ENCODE results near the gene MFSD12.
"Not testable (repeated sequence)": the region's sequence is repeated elsewhere in the genome, so short reads cannot be mapped to it uniquely, and the experiment has no call there.

MFSD12 gene

DNA sequence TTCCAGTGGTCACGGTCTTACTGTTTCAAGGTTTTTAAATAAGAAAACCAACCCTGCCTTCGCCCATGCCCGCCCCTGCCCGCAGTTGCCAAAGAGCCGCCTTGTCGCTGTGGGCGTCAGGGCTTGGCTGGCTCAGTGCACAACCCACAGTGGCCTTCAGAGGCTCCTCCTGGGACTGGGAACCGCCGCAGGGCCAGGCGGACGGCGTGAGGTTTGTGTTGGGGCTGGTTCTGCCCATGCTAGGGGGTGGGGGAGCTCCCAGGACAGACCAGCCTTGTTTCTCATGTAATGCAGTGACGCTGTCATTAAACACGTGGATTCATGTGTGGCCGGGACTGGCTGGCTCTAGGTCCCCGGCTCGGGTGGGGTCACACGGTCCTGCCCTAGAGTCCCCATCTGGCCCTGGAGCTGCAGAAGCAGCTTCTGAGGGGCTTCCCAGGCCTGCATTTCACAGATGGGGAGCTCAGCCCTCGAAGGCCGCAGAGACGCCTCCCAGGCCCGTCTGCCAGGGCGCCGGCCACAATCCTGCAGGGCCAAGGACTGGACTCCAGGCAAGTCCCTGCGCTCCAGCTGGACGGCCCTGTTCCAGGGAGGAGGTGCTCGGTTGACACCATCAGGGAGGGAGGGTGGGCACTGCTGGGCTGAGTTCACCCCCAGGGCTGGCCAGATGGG, 20.8 kb downstream of the MFSD12 start:
- no peak for DNase-seq (ENCODE audit: low read depth in 2 of 2)

DNA sequence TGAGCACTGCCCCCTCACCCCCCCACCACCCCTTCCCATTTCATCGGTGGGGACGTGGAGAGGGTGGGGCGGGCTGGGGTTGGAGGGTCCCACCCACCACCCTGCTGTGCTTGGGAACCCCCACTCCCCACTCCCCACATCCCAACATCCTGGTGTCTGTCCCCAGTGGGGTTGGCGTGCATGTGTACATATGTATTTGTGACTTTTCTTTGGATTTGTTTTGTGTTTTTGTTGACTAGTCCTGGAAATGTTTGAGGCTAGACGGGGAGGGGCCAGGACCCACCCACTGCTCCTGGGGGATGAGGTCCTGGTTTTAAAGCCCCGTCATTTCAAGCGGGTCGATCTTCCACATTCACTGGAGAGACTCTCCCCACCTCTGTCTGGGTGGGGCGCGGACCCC, 21.4 kb downstream of the MFSD12 start:
- DNase-seq (ENCODE audit: low read depth in 2 of 2), result no peak

DNA sequence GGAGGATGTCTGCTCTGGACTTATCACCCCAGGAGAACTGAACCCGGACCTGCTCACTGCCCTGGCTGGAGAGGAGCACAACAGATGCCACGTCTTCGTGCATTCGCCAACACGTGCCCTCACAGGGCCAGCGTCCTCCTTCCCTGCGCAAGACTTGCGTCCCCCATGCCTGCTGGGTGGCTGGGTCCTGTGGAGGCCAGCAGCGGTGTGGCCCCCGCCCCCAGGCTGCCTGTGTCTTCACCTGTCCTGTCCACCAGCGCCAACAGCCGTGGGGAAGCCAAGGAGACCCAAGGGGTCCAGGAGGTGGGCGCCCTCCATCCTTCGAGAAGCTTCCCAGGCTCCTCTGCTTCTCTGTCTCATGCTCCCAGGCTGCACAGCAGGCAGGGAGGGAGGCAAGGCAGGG, 21.8 kb downstream of the MFSD12 start:
- no peak for DNase-seq (ENCODE audit: low read depth in 2 of 2)

DNA sequence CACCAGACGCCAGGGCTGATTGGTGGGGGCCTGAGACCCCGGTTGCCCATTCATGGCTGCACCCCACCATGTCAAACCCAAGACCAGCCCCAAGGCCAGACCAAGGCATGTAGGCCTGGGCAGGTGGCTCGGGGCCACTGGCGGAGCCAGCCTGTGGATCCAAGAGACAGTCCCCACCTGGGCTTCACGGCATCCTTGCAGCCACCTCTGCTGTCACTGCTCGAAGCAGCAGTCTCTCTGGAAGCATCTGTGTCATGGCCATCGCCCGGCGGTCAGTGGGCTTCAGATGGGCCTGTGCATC, 22.2 kb downstream of the MFSD12 start:
- no peak for DNase-seq (ENCODE audit: low read depth in 2 of 2)

DNA sequence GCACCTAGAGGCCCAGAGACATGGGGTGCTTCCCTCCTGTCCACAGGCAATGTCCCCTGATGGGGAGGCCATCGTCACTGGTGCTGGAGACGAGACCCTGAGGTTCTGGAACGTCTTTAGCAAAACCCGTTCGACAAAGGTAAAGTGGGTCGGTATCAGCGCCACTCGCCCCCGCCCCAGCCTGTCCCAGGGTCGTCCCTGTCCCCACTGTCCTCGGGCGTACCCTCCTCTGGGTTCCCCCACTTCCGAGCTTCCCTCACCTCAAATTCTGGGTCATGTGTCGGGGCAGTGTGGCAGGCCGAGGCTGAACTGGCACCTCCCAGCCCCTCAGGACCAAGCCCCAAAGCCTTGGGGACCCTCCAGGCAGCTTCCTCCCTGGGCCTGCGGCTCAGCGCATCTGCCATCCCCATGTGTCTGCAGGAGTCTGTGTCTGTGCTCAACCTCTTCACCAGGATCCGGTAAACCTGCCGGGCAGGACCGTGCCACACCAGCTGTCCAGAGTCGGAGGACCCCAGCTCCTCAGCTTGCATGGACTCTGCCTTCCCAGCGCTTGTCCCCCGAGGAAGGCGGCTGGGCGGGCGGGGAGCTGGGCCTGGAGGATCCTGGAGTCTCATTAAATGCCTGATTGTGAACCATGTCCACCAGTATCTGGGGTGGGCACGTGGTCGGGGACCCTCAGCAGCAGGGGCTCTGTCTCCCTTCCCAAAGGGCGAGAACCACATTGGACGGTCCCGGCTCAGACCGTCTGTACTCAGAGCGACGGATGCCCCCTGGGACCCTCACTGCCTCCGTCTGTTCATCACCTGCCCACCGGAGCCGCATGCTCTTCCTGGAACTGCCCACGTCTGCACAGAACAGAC, 22.8 kb downstream of the MFSD12 start:
- DNase-seq (ENCODE audit: low read depth in 2 of 2), result no peak

DNA sequence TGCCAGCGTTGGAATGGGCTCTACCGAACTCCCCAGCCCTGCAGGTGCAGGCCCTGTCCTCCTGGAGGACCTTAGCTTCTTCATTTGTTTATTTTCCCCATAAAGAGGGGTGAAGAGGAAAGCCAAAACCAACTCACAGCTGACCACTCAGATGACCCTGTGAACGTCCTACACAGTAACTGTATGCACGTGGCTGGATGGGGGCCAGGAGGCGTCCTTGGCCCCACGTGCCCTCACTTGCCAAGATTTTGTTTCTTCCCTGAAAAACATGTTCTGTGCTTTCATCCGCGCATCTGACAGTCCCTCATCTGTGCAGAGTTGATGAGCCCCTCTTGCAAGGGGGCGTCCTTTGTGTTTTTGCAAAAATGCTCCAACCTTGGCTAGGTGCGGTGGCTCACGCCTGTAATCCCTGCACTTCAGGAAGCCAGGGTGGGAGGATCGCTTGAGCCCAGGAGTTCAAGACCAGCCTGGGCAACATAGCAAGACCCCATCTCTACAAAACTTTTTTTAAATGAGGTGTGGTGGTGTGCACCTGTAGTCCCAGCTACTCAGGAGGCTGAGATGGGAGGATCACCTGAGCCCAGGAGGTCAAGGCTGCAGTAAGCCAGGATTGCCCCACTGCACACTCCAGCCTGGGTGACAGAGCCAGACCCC, 23.7 kb downstream of the MFSD12 start:
- DNase-seq (ENCODE audit: low read depth in 2 of 2), result no peak

DNA sequence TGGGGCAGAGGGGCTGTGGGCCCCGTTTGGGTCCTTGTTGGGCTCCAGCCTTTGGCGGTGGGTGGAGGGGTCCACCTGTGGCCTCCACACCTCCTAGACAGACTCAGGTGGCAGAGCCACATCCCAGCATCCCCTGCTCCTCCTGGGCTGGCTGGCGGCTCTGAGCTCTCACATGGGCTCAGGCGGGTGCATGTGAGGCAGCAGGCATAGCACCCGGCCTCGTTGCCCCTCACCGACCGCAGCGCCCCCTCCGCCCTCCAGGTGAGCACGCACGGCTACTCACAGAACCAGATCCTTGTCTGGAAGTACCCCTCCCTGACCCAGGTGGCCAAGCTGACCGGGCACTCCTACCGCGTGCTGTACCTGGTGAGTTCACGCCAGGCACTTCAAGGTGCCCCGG, 24.4 kb downstream of the MFSD12 start:
- no peak for DNase-seq (ENCODE audit: low read depth in 2 of 2)

DNA sequence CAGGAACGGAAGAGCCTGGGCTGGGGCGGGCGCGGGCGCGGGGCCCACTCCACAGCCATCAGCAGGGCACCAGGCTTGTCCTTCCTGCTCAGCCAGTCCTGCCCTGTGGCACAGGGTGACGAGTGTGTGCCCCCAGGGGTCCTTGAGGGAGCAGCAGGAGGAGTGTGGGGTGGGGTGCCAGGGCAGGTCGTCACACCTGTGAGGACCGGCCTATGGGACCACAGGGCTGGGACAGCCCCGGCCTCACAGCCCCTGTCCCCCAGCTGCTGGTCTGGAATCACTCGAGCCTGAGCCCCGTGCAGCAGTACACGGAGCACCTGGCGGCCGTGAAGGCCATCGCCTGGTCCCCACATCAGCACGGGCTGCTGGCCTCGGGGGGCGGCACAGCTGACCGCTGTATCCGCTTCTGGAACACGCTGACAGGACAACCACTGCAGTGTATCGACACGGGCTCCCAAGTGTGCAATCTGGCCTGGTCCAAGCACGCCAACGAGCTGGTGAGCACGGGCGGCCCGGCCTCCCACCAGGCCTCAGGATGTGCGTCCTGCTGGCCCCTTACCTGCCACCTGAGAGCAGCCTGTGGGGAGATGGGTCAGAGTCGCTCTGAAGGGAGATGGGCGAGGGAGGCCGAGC, 25.1 kb downstream of the MFSD12 start:
- no peak for DNase-seq (ENCODE audit: low read depth in 2 of 2)

DNA sequence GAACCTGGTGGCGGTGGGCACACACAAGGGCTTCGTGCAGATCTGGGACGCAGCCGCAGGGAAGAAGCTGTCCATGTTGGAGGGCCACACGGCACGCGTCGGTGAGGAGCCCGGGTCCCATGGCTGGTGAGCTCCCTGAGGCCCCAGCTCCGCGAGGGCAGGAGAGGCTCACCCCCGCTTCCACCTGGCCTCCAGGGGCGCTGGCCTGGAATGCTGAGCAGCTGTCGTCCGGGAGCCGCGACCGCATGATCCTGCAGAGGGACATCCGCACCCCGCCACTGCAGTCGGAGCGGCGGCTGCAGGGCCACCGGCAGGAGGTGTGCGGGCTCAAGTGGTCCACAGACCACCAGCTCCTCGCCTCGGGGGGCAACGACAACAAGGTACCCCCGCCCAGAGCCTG, 25.7 kb downstream of the MFSD12 start:
- no peak for DNase-seq (ENCODE audit: low read depth in 2 of 2)

DNA sequence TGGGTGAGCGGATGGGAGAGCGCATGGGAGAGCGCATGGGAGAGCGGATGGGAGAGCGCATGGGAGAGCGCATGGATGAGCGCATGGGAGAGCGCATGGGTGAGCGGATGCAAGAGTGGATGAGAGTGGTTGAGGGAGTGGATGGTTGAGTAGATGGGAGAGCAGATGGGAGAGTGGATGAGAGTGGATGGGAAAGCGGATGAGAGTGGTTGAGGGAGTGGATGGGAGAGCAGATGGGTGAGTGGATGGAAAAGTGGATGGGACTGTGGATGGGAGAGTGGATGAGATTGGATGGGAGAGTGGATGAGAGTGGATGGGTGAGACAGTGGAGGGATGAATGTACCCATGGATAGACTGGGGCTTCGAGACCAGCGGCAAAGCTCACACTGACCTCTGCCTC, 27.0 kb downstream of the MFSD12 start:
- DNase-seq (ENCODE audit: low read depth in 2 of 2), result no peak

DNA sequence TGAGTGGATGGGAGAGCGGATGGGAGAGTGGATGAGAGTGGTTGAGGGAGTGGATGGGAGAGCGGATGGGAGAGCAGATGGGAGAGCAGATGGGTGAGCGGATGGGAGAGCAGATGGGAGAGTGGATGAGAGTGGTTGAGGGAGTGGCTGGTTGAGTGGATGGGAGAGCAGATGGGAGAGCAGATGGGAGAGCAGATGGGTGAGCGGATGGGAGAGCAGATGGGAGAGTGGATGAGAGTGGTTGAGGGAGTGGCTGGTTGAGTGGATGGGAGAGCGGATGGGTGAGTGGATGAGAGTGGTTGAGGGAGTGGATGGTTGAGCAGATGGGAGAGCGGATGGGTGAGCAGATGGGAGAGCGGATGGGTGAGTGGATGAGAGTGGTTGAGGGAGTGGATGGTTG, 28.1 kb downstream of the MFSD12 start:
- DNase-seq (ENCODE audit: low read depth in 2 of 2), result not testable (repeated sequence)

DNA sequence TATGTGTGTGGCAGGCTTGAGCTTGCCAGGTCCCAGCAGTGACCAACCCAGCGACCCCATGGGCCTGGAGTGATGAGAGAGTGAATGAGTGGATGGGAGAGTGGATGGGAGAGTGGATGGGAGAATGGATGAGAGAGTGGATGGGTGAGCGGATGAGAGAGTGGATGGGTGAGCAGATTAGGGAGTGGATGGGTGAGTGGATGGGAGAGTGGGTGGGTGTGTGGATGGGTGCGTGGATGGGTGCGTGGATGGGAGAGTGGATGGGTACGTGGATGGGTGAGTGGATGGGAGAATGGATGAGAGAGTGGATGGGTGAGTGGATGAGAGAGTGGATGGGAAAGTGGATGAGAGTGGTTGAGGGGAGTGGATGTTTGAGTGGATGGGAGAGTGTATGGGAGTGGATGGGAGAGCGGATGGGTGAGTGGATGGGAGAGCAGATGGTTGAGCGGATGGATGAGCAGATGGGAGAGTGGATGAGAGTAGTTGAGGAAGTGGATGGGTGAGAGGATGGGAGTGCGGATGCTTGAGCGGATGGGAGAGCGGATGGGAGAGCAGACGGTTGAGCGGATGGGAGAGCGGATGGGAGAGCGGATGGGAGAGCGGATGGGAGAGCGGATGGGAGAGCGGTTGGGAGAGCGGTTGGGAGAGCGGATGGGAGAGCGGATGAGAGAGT, 28.7 kb downstream of the MFSD12 start:
- DNase-seq (ENCODE audit: low read depth in 2 of 2), result no peak

DNA sequence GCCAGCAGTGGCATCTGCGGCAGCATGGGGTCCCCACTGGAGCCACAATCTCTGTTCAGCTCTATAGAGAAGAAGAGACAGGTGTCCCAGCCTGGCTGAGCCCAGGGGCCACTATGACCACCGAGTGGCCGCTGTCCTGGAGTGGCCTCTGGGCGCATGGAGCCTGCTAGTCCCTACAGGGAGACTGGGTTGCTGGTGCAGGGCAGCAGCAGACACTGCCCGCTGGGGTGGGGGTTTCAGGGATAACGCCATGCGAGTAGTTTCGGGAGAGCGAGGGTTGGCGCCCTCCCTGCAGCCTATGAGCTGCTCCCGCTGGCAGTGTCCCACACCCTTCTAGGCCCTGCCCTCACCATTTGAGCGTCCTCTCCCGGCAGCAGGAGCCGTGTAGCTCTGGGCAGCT, 29.3 kb downstream of the MFSD12 start:
- no peak for DNase-seq (ENCODE audit: low read depth in 2 of 2)

DNA sequence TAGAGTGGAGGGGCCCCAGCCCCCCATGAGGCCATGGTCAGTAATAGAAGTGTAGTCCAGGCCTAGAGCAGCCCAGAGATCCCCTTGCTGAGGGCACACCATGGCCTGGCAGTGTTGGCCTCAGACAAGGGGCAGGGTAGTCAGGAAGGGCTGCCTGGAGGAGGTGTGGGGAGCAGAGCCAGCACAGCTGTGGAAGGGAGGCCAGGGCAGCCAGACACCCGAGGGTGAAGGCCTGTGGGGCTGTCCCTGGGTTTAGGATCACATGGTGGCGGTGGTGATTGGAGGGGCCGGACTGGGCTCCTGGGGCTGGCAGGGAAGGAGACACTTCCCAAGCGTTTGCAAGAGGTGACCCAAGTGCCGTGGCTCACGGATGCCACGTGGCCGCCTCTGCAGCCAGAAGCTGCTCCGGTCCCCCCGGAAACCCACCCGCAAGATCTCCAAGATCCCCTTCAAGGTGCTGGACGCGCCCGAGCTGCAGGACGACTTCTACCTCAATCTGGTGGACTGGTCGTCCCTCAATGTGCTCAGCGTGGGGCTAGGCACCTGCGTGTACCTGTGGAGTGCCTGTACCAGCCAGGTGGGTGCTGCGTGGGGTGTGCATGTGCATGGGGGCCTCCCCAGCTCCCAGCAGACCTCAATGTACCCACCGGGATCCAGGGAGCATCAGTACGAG, 30.0 kb downstream of the MFSD12 start:
- DNase-seq (ENCODE audit: low read depth in 2 of 2), result no peak

DNA sequence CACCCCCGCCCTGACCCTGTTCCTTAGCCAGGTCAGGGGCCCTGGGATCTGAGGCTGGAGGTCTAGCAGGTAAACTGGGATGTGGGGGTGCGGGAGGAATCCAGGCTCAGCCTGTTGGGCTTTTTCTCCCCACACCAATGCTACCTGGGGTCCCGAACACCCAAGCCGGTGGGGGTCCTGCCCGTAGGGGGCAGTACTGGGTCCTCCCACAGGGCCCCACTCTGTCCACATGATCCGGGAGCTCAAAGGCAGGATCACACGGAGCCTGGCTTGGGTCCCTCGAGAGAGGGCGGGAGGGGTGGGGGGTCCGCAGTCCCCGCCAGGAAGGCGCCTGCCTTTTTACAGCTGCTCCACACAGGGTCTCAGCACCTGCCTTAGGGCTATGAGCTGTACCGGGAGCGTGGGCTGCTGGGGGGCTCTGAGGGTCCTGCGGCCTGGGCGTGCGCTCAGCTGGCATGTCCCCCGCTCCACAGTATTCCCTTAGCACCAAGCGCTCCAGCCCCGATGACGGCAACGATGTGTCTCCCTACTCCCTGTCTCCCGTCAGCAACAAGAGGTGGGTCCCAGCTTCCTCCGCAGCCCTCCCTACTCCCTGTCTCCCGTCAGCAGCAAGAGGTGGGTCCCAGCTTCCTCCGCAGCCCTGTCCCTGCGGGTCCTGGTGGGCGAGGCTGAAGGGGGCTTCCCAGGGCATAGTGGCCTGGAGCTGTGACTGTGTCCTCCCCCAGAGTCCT, 30.7 kb downstream of the MFSD12 start:
- no peak for DNase-seq (ENCODE audit: low read depth in 2 of 2)

DNA sequence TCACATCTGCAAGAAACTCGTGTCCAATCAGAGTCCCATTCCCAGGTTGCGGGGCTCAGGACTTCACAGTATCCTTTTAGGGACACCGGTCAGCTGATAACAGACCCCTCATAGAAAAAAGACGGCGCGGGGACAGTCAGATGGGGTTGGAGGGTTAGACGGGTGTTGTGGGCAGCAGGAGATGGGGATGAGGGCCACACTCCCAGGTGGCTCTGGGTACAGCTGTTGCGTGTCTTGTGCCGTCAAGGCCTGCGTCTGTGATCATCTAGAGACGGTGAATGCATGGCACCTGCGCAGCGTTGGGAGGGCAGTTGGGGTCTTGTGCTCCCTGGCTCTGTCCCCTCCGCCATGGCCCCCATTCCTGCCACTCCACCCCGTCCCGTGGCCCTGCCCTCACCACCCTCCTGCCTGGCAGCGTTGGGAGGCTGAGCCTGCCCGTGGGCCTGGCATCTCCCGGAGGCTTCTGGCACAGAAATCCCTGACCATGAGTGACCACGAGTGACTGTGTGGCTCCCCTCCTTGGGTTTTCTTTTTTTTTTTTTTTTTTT, 32.4 kb downstream of the MFSD12 start:
- no peak for DNase-seq (ENCODE audit: low read depth in 2 of 2)

DNA sequence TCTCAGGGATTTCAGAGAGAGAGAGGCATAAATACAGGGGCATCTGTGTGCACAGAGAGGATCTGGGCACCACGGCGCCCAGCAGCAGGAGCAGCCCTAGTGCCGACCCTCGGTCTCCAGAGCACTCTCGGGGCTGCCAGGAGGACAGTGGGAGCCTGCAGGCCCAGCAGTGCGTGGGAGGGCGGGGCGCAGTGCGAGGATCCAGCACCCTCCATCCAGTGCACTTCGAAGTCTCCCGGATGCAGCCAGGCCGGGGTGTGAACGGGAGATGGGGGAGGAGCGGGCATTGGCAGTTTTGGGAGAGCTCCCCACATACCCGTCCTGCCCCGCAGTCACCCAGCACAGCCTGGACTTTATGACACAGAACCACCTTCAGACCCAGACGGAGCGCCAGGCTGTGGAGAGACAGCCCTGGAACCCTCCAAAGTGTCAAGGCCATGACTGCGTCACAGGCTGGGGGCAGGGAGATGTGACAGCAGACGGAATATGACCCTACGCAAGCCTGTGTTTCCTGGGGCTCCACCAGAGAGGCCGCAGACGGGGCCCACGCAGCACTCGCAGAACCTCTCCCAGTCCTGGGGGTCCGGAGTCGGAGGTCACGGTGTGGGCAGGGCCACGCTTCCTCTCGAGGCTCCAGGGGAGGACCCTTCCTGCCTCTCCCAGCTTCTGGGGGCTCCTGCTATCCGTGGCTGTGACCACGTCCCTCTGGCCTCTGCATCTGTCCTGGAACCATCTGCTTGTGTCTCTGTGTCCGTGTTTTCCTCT, 33.1 kb downstream of the MFSD12 start:
- DNase-seq (ENCODE audit: low read depth in 2 of 2), result no peak

DNA sequence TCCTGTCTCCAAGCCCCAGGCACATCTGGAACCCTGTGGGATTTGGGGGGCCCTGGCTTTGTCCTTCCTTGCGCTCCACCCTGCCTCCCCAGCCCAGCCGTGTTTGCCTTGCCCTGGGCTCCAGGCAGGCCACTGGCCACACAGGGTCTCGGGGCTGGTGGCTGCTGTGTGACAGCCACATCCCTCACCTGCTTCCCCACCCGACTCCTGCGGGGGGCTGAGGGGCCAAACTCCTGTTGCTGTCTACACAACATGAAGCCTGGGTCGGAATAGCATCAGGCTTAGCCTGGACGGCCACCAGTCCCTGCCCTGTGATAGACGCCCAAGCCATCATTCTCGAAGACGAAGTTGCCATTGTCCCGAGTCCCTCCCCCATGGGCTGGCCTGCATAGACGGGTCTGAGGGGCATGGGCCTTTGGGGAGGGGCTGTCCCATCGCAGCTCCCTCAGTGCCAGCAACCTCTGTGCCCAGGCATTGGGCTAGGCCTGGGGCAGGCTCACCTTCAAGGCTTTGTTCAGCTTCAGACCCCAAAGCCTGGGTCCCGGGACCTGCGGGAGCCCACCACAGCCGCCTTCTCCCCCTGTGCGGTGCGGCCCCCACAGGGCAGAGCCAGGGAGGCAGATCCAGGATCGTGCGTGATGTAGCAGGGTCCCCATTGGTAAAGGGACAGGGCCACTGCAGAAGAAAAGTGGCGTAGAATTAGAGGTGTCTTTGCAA, 33.9 kb downstream of the MFSD12 start:
- no peak for DNase-seq (ENCODE audit: low read depth in 2 of 2)

Data from stimulated activated CD4-positive, alpha-beta T cell treated with anti-CD3 and anti-CD28 coated beads, Interleukin-12 subunit alpha, Interleukin-12 subunit beta, amount 100 ng/mL, for 24 hours (primary cell).